Caco-2 (cell line): ENCODE measurements around the gene ERC1. TPM values are rescaled to one million over a fixed set of nuclear protein-coding genes. Genes with fewer than 3 reads are reported as not detected.
A peak's percentile ranks its signal among the peaks of the same experiment; 100 is the strongest.

ENCODE experiments used
- BruUV-seq: library from RNA; stranded (reverse); fragments of 400-500 nt; replicated peaks from 2 replicates; lab custom pipeline; 2021; lab: Mats Ljungman, UMichigan
- CTCF ChIA-PET: fragments of 300-600 bp; sonication (Branson Sonifier 250); formaldehyde crosslinking; loops from one replicate; lab custom pipeline; 2022; ENCODE audit warnings: antibody characterized with exemption; lab: Charles Lee
- POLR2A ChIA-PET: fragments of 300-600 bp; sonication (Branson Sonifier 250); formaldehyde crosslinking; loops from one replicate; lab custom pipeline; 2022; ENCODE audit warnings: antibody characterized with exemption; lab: Charles Lee
- DNase-seq, 2 experiments: peaks; one replicate each; pipeline versions ENCODE4 v3.0.0 to v3.0.0-alpha.2; 2020 to 2022
- H3K27me3 ChIP-seq: replicated peaks from 2 replicates; pipeline ENCODE4 v1.6.0; 2011; ENCODE audit warnings: low read length; ENCODE audit not compliant: control insufficient read depth, insufficient read depth
- H3K36me3 ChIP-seq: 2 replicates; pipeline ENCODE4 v1.5.1; 2011; ENCODE audit warnings: low read length; ENCODE audit not compliant: control insufficient read depth, insufficient read depth
- H3K4me1 ChIP-seq: fragments of 250-450 bp; sonication (Bioruptor Pico); 2 replicates; pipeline ENCODE4 v1.5.1; 2020; ENCODE audit warnings: mild to moderate bottlenecking
- H3K4me3 ChIP-seq: 2 replicates; pipeline ENCODE4 v1.5.1; 2011; ENCODE audit warnings: low read depth, mild to moderate bottlenecking, control low read depth, low read length
- H3K9me3 ChIP-seq: fragments of 250-450 bp; sonication (Bioruptor Pico); 2 replicates; pipeline ENCODE4 v1.5.1; 2020; ENCODE audit warnings: mild to moderate bottlenecking, moderate library complexity
- H3K27ac Mint-ChIP-seq: one replicate; pipeline ENCODE4 v1.8.0; 2022; ENCODE audit warnings: mixed read lengths; ENCODE audit not compliant: unreplicated experiment
- H3K27me3 Mint-ChIP-seq: one replicate; pipeline ENCODE4 v1.8.0; 2022; ENCODE audit warnings: mixed read lengths; ENCODE audit not compliant: insufficient read depth, unreplicated experiment
- H3K36me3 Mint-ChIP-seq: one replicate; pipeline ENCODE4 v1.8.0; 2022; ENCODE audit warnings: mild to moderate bottlenecking, mixed read lengths; ENCODE audit not compliant: insufficient read depth, unreplicated experiment
- H3K4me1 Mint-ChIP-seq: one replicate; pipeline ENCODE4 v1.8.0; 2022; ENCODE audit warnings: low read depth, mixed read lengths; ENCODE audit not compliant: unreplicated experiment
- H3K4me3 Mint-ChIP-seq: one replicate; pipeline ENCODE4 v1.8.0; 2022; ENCODE audit warnings: mild to moderate bottlenecking, moderate library complexity, mixed read lengths; ENCODE audit not compliant: unreplicated experiment
- H3K9me3 Mint-ChIP-seq: one replicate; pipeline ENCODE4 v1.8.0; 2022; ENCODE audit warnings: mixed read lengths; ENCODE audit not compliant: unreplicated experiment
- CTCF ChIP-seq, 2 experiments: fragments of 200-600 bp in 1 of 2; IDR thresholded peaks; 1 replicate in 1 of 2; 2 replicates in 1 of 2; pipeline versions ENCODE4 v1.5.1 to v1.8.0; 2011 to 2022; ENCODE audit warnings: antibody characterized with exemption in 1 of 2, control low read depth in 1 of 2, inconsistent platforms in 1 of 2, low read depth in 1 of 2, low read length in 1 of 2, mild to moderate bottlenecking in 1 of 2, moderate library complexity in 1 of 2; ENCODE audit not compliant: insufficient read depth in 1 of 2, severe bottlenecking in 1 of 2, unreplicated experiment in 1 of 2
- intact Hi-C: fragments of 100-400 bp; cut with micrococcal nuclease; formaldehyde crosslinking; loops from one replicate; pipeline ENCODE4 v1.10.0; 2022; ENCODE audit not compliant: unreplicated experiment
- total RNA-seq: library from RNA; stranded (reverse); gene quantifications from 2 replicates; pipeline ENCODE4 v1.2.3, GENCODE V29; 2022

ERC1 gene
- total RNA-seq, 1 experiment from 2014 or later = 88.4 TPM

GRCh38 chr12:1369938-1370500 is 379.0 kb downstream of the ERC1 start:
- peaks cover 16% of the 10 kb centered on the region for H3K4me1 Mint-ChIP-seq
- H3K27me3 Mint-ChIP-seq = no peaks in the 10 kb centered on the region
- no peak overlapping the region for H3K4me3 ChIP-seq
- H3K27ac Mint-ChIP-seq = no peak overlapping the region
- ChIA-PET CTCF (no interaction called here), POLR2A (no interaction called here)
- H3K36me3 ChIP-seq = no peaks in the 10 kb centered on the region
- no peaks in the 10 kb centered on the region for H3K27me3 ChIP-seq
- no peak overlapping the region for H3K4me3 Mint-ChIP-seq
- no peak for DNase-seq
- TF ChIP-seq CTCF (IDR thresholded peaks at IDR 0.05; ENCODE audit: insufficient read depth in 1 of 2, low read depth in 1 of 2, low read length in 1 of 2, severe bottlenecking in 1 of 2, unreplicated experiment in 1 of 2) = no peak
- H3K9me3 Mint-ChIP-seq = no peaks in the 10 kb centered on the region
- H3K36me3 Mint-ChIP-seq = peaks cover 29% of the 10 kb centered on the region
- no TSS peak for BruUV-seq
- intact Hi-C loops = no loop called here
- H3K4me1 ChIP-seq = peaks cover 9% of the 10 kb centered on the region; the same call in 1 of the 2 replicates
- no peaks in the 10 kb centered on the region for H3K9me3 ChIP-seq

GRCh38 chr12:1373901-1374735 is 383.1 kb downstream of the ERC1 start:
- Mint-ChIP-seq H3K27me3 (no peaks in the 10 kb centered on the region), H3K4me1 (peaks cover 9% of the 10 kb centered on the region), H3K36me3 (peaks cover 39% of the 10 kb centered on the region), H3K4me3 (no peak overlapping the region), H3K27ac (no peak overlapping the region), H3K9me3 (no peaks in the 10 kb centered on the region)
- H3K4me3 ChIP-seq = no peak overlapping the region
- intact Hi-C loops = no loop called here
- no peak for DNase-seq
- ChIA-PET CTCF (no interaction called here), POLR2A (no interaction called here)
- H3K27me3 ChIP-seq = no peaks in the 10 kb centered on the region
- no TSS peak for BruUV-seq
- H3K9me3 ChIP-seq = no peaks in the 10 kb centered on the region
- peaks cover 5% of the 10 kb centered on the region; the same call in 1 of the 2 replicates for H3K4me1 ChIP-seq
- H3K36me3 ChIP-seq = 0 out of 2 replicates have a peak, but pooled peaks cover 1% of the 10 kb centered on the region
- TF ChIP-seq CTCF (IDR thresholded peaks at IDR 0.05; ENCODE audit: insufficient read depth in 1 of 2, low read depth in 1 of 2, low read length in 1 of 2, severe bottlenecking in 1 of 2, unreplicated experiment in 1 of 2) = no peak

- no peak for DNase-seq
- H3K9me3 ChIP-seq = no peaks in the 10 kb centered on the region
- Mint-ChIP-seq H3K36me3 (peaks cover 39% of the 10 kb centered on the region), H3K9me3 (no peaks in the 10 kb centered on the region), H3K4me1 (peaks cover 9% of the 10 kb centered on the region), H3K4me3 (no peak overlapping the region), H3K27ac (peak overlapping the region; percentile 57), H3K27me3 (no peaks in the 10 kb centered on the region)
- H3K27me3 ChIP-seq = no peaks in the 10 kb centered on the region
- intact Hi-C loops = no loop called here
- H3K4me3 ChIP-seq = no peak overlapping the region
- POLR2A ChIA-PET = interaction anchor here (0.6 kb wide), 1 partner anchor 25 kb away, joined by 3 read pairs; no protein-coding TSS in a partner anchor
- H3K36me3 ChIP-seq = 0 out of 2 replicates have a peak, but pooled peaks cover 1% of the 10 kb centered on the region
- CTCF ChIA-PET = no interaction called here
- peaks cover 5% of the 10 kb centered on the region; the same call in 1 of the 2 replicates for H3K4me1 ChIP-seq
- no TSS peak for BruUV-seq
- TF ChIP-seq CTCF (IDR thresholded peaks at IDR 0.05; ENCODE audit: insufficient read depth in 1 of 2, low read depth in 1 of 2, low read length in 1 of 2, severe bottlenecking in 1 of 2, unreplicated experiment in 1 of 2) = no peak
Observed at GRCh38 chr12:1375323-1375722, 384.3 kb downstream of the ERC1 start.
